ENCODE measurements around the gene PCED1B. TPM values are rescaled to one million over a fixed set of nuclear protein-coding genes. Genes with fewer than 3 reads are reported as not detected.

PCED1B gene
- total and polyA plus RNA-seq, 2 experiments from 2014 or later, result 0.45 to 0.80 TPM

DNA sequence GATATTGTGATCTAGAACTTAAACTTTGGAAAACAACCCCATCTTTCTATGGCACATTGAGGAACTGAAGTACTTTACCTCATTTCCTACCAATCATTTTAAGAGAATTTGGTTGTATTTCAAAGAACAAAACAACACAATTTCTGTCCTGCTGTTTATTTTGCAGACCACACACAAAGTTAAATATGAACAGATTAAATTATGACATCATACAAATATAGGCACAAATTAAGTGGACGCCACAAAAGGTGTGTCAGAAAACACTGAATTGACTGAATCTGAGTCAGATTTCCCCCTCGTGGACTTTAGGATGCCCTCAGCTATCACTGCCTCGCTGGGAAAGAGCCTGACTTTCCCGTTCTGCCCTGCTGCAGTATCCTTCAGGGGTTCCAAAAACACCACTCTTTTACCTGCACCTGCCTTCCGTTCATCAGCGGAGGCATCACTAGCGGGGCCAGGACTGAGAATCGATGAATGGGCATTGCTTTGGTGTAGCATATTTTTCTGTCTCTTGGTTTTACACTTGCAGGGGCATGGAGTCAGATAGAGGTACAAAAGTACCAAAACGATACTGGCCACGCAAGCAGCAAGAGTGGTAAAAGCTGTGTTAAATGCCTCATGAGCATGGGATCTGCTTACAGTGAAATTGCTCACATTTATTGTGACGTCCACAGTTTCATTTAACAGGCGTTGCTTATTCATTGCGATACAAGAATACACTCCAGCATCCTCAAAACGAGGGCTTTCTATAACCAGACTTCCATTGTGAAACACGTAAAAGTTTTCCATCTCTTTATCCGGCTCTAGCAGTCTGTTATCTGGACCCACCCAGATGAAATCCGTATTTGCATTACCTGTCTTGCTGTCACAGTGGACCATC, 2.0 kb upstream of the PCED1B start:
- H3K27ac ChIP-seq, result no peak overlapping the region
- no peaks in the 10 kb centered on the region for H3K27me3 ChIP-seq
- H3K4me1 ChIP-seq (ENCODE audit: low read depth), result no peaks in the 10 kb centered on the region
- no peaks in the 10 kb centered on the region for H3K36me3 ChIP-seq
- H3K4me3 ChIP-seq, result no peak overlapping the region
- DNase-seq (ENCODE audit: low read depth in 1 of 2, low spot score in 1 of 2), result no peak
- H3K9me3 ChIP-seq (ENCODE audit: low read depth), result no peaks in the 10 kb centered on the region
- TF ChIP-seq, protein P1, sequence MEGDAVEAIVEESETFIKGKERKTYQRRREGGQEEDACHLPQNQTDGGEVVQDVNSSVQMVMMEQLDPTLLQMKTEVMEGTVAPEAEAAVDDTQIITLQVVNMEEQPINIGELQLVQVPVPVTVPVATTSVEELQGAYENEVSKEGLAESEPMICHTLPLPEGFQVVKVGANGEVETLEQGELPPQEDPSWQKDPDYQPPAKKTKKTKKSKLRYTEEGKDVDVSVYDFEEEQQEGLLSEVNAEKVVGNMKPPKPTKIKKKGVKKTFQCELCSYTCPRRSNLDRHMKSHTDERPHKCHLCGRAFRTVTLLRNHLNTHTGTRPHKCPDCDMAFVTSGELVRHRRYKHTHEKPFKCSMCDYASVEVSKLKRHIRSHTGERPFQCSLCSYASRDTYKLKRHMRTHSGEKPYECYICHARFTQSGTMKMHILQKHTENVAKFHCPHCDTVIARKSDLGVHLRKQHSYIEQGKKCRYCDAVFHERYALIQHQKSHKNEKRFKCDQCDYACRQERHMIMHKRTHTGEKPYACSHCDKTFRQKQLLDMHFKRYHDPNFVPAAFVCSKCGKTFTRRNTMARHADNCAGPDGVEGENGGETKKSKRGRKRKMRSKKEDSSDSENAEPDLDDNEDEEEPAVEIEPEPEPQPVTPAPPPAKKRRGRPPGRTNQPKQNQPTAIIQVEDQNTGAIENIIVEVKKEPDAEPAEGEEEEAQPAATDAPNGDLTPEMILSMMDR (IDR thresholded peaks at IDR 0.05; ENCODE audit: low read depth, low read length), result no peak

DNA sequence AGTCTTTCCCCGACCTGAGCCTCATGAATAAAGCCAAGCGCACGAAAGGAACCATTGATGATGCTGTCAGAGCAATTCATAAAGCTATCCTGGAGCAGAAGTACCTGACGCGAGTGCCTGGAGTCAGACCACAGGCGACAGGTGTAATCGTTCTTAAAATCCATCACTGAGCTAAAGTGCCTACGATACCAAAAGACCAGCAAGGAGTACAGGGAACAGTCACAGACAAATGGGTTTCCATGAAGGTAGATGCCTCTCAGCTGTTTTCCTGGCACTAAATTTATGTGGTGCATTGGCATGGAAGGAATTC, 1.4 kb upstream of the PCED1B start:
- Histone ChIP-seq H3K27ac (no peak overlapping the region), H3K9me3 (ENCODE audit: low read depth) (no peaks in the 10 kb centered on the region), H3K4me1 (ENCODE audit: low read depth) (no peaks in the 10 kb centered on the region), H3K4me3 (no peak overlapping the region), H3K36me3 (no peaks in the 10 kb centered on the region), H3K27me3 (no peaks in the 10 kb centered on the region)
- TF ChIP-seq, protein P1 (IDR thresholded peaks at IDR 0.05; ENCODE audit: low read depth, low read length), result no peak
- DNase-seq (ENCODE audit: low read depth in 1 of 2, low spot score in 1 of 2), result no peak

DNA sequence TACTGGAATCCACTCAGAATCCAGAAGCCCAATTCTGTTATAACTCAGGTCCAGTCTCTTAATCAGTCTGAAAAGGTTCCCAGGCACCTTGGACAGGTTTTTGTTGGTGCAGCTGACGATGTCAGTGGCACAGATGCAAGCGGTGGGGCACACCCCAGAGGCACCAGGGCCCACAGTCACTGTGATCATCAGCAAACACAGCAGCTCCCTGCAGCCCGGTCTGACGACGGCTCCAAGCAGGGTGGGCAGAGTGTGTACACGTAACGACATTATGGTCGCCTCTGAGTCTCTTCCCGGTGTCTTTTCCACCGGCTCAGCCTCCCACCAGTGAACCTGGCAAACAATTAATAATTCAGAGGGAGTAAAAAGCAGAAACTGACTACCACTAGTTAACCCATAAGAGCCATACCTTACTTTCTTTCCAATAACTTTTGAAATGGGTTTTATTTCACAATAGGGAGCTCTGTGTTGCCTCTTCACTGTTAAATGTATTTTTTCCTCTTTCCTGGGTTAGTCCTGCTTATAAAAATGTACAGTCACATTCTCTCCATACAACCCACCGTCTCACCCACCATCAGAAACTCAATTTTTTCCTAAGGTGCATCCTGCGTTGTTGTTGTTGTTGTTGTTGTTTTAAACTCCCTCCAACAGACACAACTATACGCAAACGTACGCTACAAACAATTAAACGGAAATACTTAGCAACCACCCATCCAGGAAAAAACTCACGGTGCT, 521 bp upstream of the PCED1B start:
- H3K9me3 ChIP-seq (ENCODE audit: low read depth), result no peaks in the 10 kb centered on the region
- no peaks in the 10 kb centered on the region for H3K36me3 ChIP-seq
- peak; percentile 31 to 35 for DNase-seq (ENCODE audit: low read depth in 1 of 2, low spot score in 1 of 2)
- no peak overlapping the region for H3K27ac ChIP-seq
- H3K4me1 ChIP-seq (ENCODE audit: low read depth), result no peaks in the 10 kb centered on the region
- H3K4me3 ChIP-seq, result peak overlapping the region; percentile 36
- TF ChIP-seq, protein P1 (IDR thresholded peaks at IDR 0.05; ENCODE audit: low read depth, low read length), result no peak
- no peaks in the 10 kb centered on the region for H3K27me3 ChIP-seq

DNA sequence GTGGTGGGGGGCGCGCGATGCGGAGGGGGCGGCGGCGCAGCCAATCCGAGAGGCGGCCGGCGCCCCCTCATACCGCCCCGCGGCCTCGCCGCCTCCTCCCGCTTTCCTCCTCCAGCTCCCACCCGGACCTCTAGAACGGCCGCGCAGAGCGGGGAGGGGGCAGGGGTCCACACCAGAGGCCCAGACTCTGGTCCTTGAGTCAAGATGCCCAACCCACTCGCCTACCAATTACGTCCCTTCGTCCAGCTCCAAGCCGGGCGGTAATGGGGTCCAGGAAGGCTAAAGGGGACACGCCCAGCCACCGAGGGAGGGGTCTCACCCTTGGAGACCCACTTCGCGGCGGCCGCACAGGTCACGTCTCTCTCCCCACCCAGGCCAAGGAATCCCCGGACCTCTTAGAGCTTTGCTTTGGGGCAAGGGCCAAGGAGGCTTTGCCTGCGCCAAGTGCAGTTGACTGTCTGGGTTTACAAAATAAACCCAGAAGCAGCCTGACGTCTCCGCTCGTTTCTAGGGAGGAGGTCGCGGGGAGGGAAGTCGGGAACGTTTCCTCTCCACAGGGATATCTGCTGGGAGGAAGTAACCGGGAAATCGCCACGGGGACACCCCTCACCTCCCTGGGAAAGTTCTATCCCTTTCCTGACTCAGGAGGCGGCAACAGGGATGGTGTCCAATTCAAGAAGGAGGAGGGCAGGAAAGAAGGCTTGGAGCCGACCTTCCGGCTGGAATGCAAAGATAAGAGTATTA, 732 bp downstream of the PCED1B start:
- no peaks in the 10 kb centered on the region for H3K36me3 ChIP-seq
- TF ChIP-seq, protein P1 (IDR thresholded peaks at IDR 0.05; ENCODE audit: low read depth, low read length), result no peak
- no peaks in the 10 kb centered on the region for H3K4me1 ChIP-seq (ENCODE audit: low read depth)
- no peaks in the 10 kb centered on the region for H3K27me3 ChIP-seq
- no peak overlapping the region for H3K27ac ChIP-seq
- peak overlapping the region; percentile 36 for H3K4me3 ChIP-seq
- peak; percentile 67 to 79 for DNase-seq (ENCODE audit: low read depth in 1 of 2, low spot score in 1 of 2)
- no peaks in the 10 kb centered on the region for H3K9me3 ChIP-seq (ENCODE audit: low read depth)

DNA sequence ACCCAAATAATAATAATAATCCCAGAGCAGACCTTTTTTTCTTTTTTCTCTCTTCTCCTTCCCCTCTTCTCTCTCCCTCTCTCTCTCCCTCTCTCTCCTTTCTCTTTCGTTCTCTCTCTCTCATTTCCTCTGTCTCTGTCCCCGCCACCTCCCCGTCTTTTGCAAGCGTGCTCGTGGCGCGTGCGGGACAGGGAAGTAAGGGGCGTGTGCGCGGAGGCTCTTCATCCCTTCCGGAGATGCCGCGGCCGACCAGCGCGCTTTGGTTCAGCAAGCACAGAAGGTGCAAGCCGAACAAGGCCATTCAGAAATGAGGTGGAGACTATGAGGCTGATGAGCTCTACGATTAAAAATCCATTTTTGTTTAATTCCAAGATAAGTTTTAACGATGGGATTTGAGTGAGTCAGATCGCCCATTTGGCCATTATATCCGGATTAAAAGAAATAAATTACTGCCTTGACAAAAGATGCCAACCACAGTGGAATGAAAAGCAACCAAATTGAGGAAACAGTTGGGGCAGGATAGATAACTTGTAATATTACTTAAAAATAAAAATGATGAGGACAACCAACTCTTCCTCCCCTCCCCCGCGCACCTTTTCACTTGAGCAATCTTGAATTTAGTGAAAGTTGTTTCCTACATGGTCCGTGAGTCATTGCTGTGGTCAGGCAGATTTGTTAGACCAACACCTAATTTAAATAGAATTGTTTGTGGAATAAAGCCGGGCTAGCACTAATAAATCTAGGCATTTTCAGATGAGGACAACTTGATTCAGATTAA, 1.5 kb downstream of the PCED1B start:
- H3K27me3 ChIP-seq, result no peaks in the 10 kb centered on the region
- TF ChIP-seq, protein P1 (IDR thresholded peaks at IDR 0.05; ENCODE audit: low read depth, low read length), result no peak
- no peaks in the 10 kb centered on the region for H3K4me1 ChIP-seq (ENCODE audit: low read depth)
- H3K27ac ChIP-seq, result no peak overlapping the region
- H3K4me3 ChIP-seq, result peak overlapping the region; percentile 36
- no peaks in the 10 kb centered on the region for H3K9me3 ChIP-seq (ENCODE audit: low read depth)
- no peaks in the 10 kb centered on the region for H3K36me3 ChIP-seq
- DNase-seq (ENCODE audit: low read depth in 1 of 2, low spot score in 1 of 2), result peak; percentile 10 to 70

Data from cardiac muscle cell (in vitro differentiated cells and primary cell).